ENCODE measurements around the gene ZNF362. TPM values are rescaled to one million over a fixed set of nuclear protein-coding genes. Genes with fewer than 3 reads are reported as not detected.

Gene ZNF362
- total RNA-seq, 2 experiments from 2014 or later: 24.7 to 26.6 TPM

- TF ChIP-seq, protein P1, sequence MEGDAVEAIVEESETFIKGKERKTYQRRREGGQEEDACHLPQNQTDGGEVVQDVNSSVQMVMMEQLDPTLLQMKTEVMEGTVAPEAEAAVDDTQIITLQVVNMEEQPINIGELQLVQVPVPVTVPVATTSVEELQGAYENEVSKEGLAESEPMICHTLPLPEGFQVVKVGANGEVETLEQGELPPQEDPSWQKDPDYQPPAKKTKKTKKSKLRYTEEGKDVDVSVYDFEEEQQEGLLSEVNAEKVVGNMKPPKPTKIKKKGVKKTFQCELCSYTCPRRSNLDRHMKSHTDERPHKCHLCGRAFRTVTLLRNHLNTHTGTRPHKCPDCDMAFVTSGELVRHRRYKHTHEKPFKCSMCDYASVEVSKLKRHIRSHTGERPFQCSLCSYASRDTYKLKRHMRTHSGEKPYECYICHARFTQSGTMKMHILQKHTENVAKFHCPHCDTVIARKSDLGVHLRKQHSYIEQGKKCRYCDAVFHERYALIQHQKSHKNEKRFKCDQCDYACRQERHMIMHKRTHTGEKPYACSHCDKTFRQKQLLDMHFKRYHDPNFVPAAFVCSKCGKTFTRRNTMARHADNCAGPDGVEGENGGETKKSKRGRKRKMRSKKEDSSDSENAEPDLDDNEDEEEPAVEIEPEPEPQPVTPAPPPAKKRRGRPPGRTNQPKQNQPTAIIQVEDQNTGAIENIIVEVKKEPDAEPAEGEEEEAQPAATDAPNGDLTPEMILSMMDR (IDR thresholded peaks at IDR 0.05): no peak
- ATAC-seq (ENCODE audit: poor library complexity) (no peak), DNase-seq (no peak)
- H3K9me3 ChIP-seq (ENCODE audit: control insufficient read depth in 1 of 2, insufficient read depth in 1 of 2, low read length in 2 of 2): no peaks in the 10 kb centered on the region
- no peak overlapping the region for H3K27ac ChIP-seq (ENCODE audit: low read depth in 1 of 2, low read length in 2 of 2)
- no peak overlapping the region for H3K27ac Mint-ChIP-seq
- H3K4me1 ChIP-seq (ENCODE audit: insufficient read depth, low read length): peaks cover 9% of the 10 kb centered on the region
- peaks cover 7% of the 10 kb centered on the region for H3K4me1 Mint-ChIP-seq (ENCODE audit: low read depth)
- intact Hi-C loops (cut with DNase I, micrococcal nuclease): no loop called here
- ChIA-PET CTCF (no interaction called here), POLR2A (interaction anchor here (1.0 kb wide), 1 partner anchor 108 kb away, joined by 4 read pairs; no protein-coding TSS in a partner anchor)
- H3K4me3 Mint-ChIP-seq: no peak overlapping the region
- no peaks in the 10 kb centered on the region for H3K9me3 Mint-ChIP-seq
- peaks cover 4% of the 10 kb centered on the region for H3K27me3 Mint-ChIP-seq
- H3K36me3 ChIP-seq (ENCODE audit: insufficient read depth, low read length): no peaks in the 10 kb centered on the region
- H3K36me3 Mint-ChIP-seq (ENCODE audit: low read depth): no peaks in the 10 kb centered on the region
- H3K27me3 ChIP-seq (ENCODE audit: control insufficient read depth in 1 of 2, insufficient read depth in 2 of 2, low read length in 2 of 2): peaks cover 0 to 4% of the 10 kb centered on the region in 2 experiments
- no peak overlapping the region for H3K4me3 ChIP-seq (ENCODE audit: low read length)
Observed at GRCh38 chr1:33234588-33234990, 21.7 kb upstream of the ZNF362 start.

GRCh38 chr1:33235521-33235920, 20.8 kb upstream of the ZNF362 start:
- POLR2A ChIA-PET: no interaction called here

GRCh38 chr1:33236498-33236897, 19.8 kb upstream of the ZNF362 start:
- DNase-seq (no peak), ATAC-seq (ENCODE audit: poor library complexity) (no peak)
- intact Hi-C loops (cut with DNase I, micrococcal nuclease): no loop called here
- Mint-ChIP-seq H3K4me3 (no peak overlapping the region), H3K27ac (no peak overlapping the region), H3K36me3 (ENCODE audit: low read depth) (no peaks in the 10 kb centered on the region), H3K9me3 (no peaks in the 10 kb centered on the region), H3K4me1 (ENCODE audit: low read depth) (peaks cover 7% of the 10 kb centered on the region), H3K27me3 (peaks cover 4% of the 10 kb centered on the region)
- Histone ChIP-seq H3K4me3 (ENCODE audit: low read length) (no peak overlapping the region), H3K4me1 (ENCODE audit: insufficient read depth, low read length) (peaks cover 9% of the 10 kb centered on the region), H3K27ac (ENCODE audit: low read depth in 1 of 2, low read length in 2 of 2) (no peak overlapping the region), H3K27me3 (ENCODE audit: control insufficient read depth in 1 of 2, insufficient read depth in 2 of 2, low read length in 2 of 2) (peaks cover 0 to 4% of the 10 kb centered on the region in 2 experiments), H3K9me3 (ENCODE audit: control insufficient read depth in 1 of 2, insufficient read depth in 1 of 2, low read length in 2 of 2) (no peaks in the 10 kb centered on the region), H3K36me3 (ENCODE audit: insufficient read depth, low read length) (no peaks in the 10 kb centered on the region)
- POLR2A ChIA-PET: no interaction called here
- CTCF ChIA-PET: interaction anchor here (0.6 kb wide), 1 partner anchor 474 kb away, joined by 3 read pairs; no protein-coding TSS in a partner anchor
- TF ChIP-seq, protein P1 (IDR thresholded peaks at IDR 0.05): no peak

More at GRCh38 chr1:33235521-33235920, 20.8 kb upstream of the ZNF362 start:
- H3K4me3 Mint-ChIP-seq: no peak overlapping the region
- Histone ChIP-seq H3K4me1 (ENCODE audit: insufficient read depth, low read length) (peaks cover 9% of the 10 kb centered on the region), H3K36me3 (ENCODE audit: insufficient read depth, low read length) (no peaks in the 10 kb centered on the region), H3K9me3 (ENCODE audit: control insufficient read depth in 1 of 2, insufficient read depth in 1 of 2, low read length in 2 of 2) (no peaks in the 10 kb centered on the region), H3K27ac (ENCODE audit: low read depth in 1 of 2, low read length in 2 of 2) (no peak overlapping the region), H3K27me3 (ENCODE audit: control insufficient read depth in 1 of 2, insufficient read depth in 2 of 2, low read length in 2 of 2) (peaks cover 0 to 4% of the 10 kb centered on the region in 2 experiments), H3K4me3 (ENCODE audit: low read length) (no peak overlapping the region)
- intact Hi-C loops (cut with DNase I, micrococcal nuclease): no loop called here
- no peaks in the 10 kb centered on the region for H3K36me3 Mint-ChIP-seq (ENCODE audit: low read depth)
- H3K27me3 Mint-ChIP-seq: peaks cover 4% of the 10 kb centered on the region
- no peaks in the 10 kb centered on the region for H3K9me3 Mint-ChIP-seq
- CTCF ChIA-PET: no interaction called here
- no peak overlapping the region for H3K27ac Mint-ChIP-seq
- DNase-seq (no peak), ATAC-seq (ENCODE audit: poor library complexity) (no peak)
- TF ChIP-seq, protein P1 (IDR thresholded peaks at IDR 0.05): no peak
- peaks cover 7% of the 10 kb centered on the region for H3K4me1 Mint-ChIP-seq (ENCODE audit: low read depth)
